NCI-H69 (cell line): ENCODE results near the gene AMPD2.

Source experiments
- DNase-seq: peaks from one replicate; lab custom pipeline; 2025; lab: John Stamatoyannopoulos, UW

The AMPD2 gene

DNA sequence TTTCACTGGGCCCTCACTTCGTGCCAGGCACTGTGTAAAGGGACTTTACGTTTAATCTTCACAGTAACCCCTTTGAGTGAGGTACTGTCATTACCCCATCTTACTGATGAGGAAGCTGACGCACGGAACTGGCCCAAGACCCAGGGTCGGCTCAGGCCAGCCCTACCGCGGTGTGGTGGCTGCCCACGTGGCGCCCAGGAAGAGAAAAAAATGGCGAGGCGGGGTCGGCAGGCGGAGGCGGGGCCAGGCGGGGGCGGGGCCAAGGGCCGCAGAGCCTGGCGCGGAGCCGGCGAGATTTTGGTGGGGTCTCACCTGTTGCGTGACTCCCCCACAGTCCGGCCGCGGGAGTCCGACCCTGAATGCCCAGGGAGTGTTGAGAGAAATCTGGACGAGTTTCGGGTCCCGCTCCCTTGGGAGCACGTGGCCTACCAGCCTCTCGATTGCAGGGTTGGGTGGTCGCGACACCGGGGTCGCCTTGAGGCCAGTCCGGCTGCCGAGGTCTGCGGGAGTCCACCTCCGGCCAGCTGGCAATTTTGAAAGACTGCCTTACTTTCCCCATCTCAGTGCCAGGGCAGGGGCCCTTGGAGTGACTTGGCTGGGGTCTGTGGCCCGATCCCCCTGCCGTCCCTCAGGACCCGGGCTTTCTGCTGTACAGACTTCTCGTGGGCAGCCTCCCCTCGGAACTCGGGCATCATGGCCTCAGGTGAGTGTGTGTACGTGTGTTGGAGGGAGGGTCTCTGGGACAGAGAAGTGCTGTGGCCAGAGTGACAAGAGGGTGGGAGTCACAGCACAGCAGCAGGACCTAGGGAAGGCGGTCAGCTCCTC lies at the start of gene AMPD2, which contains the start of gene GNAT2:
Gene AMPD2 (plus strand): TSS at position 262 of the 825 bp plus-strand sequence. CDS start 1,339 bp downstream, outside the sequence.
Gene GNAT2 (minus strand): TSS at position 41 of the 825 bp plus-strand sequence. CDS start 6,746 bp downstream, outside the sequence.
- DNase-seq = peak; percentile 71

DNA sequence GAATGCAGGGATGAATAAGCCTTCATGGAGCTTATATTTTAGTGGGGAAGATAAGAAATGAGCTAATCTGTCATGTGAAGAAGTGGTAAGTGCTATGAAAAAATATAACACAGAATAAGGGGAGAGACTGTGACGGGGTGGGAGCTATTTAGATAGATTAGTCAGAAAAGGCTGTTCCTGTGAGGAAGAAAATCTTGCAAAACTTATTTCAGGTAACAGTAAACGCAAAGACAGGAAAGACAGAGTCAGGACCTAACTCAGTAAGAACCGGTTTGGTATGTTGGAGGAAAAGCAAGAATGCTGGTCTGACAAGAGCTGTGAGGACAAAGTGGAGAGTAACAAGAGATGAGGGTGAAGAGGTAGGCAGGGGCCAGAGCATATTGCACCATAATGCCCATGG lies 49.2 kb upstream of the AMPD2 start:
- no peak for DNase-seq

DNA sequence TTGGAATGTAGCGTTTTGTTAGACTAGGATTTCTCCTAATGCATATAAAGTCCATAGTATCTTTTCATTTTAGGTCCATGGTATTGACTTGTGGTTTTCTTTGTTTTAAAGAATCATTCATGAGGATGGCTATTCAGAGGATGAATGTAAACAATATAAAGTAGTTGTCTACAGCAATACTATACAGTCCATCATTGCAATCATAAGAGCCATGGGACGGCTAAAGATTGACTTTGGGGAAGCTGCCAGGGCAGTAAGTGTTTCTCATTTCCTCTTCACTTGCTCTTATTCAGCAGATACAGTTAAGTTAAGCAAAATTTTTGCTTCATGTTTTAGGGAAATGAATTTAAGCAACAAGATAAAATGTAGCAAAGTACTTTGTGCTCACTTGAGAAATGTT lies 45.9 kb upstream of the AMPD2 start:
- DNase-seq = no peak

DNA sequence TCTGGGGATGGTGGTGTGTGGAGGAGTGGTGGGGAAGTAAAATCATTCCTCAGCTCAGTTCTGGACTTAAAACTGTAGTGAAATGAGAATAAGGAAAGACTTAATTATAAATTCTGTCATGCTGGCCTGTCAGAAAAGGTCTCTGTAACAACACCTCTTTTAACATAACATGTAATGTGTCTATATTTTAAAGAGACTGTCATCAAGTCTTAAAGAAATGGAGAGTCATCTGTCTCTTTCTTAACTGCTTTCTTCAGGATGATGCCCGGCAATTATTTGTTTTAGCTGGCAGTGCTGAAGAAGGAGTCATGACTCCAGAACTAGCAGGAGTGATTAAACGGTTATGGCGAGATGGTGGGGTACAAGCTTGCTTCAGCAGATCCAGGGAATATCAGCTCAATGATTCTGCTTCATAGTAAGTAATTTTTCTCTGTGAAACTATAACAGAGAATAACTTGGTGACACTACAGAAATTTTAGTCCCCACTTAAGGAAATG lies 40.6 kb upstream of the AMPD2 start:
- no peak for DNase-seq

DNA sequence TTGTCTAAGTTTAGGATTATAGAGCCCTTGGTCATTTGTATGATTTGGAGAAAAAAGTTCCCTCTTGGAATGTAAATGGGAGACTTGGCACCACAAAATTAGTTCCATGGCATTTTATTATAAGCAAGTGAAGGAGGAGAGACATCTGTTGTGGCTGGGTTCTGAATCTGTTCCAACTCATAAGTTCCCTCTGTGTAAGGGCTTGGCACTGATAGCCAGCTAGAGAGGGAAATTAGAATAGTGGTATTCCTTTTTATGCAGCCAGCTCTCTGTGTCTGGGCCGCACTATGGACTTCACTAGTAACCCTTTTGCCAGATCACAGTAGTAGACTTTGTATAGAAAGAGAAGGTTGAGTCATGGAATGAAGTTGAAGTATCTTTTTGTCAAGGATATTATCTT lies 40.1 kb upstream of the AMPD2 start:
- no peak for DNase-seq

DNA sequence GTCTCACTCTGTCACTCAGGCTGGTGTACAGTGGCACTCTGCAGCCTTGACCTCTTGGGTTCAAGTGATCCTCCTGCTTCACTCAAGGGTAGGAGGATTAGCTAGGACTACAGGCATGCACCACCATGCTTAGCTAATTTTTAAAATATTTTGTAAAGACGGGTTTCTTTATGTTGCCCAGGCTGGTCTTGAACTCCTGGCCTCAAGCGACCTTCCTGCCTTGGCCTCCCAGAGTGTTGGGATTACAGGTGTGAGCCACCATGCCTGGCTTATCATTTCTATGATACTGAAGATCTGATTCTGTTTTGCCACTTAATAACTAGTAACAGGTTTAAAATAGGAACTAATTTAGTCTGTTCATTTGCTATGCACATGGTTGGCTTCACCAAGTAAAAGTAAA lies 37.6 kb upstream of the AMPD2 start:
- DNase-seq = no peak

DNA sequence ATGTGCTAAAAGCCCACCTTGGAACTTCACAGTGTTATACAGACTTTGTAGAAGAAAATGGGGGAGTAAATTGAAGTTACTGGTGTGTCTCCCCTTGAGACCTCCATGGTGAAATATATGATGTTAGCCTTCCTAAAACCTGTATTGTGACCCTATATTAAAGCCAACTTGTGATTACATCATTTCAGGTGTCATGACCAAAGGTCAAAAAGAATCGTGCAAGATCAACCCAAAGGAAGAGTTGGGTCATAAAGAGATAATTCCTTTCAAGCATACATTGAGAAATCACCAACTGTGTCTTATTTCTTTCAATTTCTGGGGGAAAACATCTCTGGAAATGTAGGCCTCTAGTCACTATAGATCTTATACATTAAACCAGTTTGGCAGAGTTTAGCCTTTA lies 34.9 kb upstream of the AMPD2 start:
- DNase-seq = no peak

DNA sequence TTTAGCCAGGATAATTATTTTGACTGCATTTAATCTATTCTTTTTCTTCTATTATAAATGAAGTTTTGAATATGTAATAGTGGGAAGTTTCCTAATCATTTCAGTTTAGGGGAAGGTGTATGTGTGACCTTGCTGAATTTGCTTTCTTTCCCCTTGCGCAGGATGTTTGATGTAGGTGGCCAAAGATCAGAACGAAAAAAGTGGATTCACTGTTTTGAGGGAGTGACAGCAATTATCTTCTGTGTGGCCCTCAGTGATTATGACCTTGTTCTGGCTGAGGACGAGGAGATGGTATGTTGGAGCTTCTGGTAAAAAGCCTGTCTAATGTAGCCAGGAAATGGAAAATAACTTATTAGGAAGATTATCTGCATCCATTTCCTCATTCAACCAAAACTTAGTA lies 33.6 kb upstream of the AMPD2 start:
- DNase-seq = no peak

DNA sequence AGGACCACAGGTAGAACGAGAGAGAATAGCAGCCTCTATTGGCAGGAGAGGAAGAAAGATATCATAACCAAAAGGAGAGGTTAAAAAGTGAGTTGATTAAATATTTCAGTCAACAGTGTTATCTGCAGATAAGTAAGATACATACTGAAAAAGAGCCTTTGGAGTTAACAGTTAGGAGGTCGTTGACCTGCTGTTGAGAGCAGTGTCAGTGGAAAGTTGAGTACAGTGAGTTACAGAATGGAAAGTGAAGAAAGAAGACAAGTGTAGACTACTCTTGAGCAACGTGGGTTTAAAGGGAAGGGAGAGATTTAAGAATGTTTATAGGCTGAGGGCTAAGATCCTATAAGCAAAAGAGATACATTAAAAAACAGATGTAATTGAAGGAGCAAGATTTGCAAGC lies 30.5 kb upstream of the AMPD2 start:
- DNase-seq = no peak

DNA sequence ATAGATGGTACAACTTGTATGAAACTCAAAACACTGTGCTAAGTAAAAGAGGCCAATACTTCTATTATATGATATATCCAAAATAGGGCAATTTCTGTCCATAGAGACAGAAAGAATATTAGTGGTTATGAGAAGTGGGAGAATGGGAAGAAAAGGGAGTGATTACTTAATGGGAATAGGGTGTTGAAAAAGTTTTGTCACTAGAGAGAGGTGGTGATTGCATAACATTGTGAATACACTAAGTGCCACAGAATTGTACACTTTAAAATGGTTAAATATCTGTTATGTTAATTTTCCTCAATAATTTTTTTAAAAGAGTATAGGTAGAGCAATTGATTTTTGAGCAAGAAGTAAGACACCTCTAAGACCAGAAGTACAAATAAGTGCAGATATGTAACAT lies 30.0 kb upstream of the AMPD2 start:
- DNase-seq = no peak

DNA sequence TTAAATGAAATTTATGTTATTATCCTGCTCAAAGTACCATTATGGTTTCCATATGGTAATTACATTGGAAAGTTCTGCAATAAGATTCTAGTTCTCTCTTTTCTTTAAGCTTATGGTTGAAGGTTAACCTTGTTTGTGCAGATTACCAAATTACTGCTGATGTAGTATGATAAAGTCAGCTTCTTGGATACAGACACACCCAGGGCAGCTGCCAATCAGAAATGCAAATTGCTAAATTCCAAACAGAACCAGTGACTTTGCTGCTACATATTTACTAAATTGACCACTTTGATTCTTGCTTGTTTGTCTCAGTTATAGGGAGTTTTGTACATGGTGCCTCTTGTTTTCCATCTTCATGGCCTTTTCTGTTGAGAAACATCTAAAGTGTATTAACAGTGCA lies 26.7 kb upstream of the AMPD2 start:
- no peak for DNase-seq

DNA sequence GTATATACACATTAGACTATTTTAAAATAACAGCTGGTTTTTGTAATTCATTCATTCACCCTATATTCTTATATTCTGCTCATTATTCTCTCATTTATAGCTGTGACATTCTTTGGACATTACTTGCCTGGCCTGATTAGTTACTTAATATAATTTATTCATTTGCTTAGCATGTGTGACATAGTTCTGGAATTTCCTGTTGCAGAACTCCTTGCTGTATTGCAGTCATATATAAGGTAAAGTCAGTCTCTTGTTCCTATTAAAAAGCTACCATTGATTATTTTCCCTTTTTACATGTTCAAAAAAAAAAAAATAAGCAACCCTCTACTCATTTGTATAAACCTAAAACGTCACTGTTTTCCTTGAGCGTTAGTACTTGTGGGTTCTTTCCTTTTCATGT lies 24.1 kb upstream of the AMPD2 start:
- DNase-seq = no peak

DNA sequence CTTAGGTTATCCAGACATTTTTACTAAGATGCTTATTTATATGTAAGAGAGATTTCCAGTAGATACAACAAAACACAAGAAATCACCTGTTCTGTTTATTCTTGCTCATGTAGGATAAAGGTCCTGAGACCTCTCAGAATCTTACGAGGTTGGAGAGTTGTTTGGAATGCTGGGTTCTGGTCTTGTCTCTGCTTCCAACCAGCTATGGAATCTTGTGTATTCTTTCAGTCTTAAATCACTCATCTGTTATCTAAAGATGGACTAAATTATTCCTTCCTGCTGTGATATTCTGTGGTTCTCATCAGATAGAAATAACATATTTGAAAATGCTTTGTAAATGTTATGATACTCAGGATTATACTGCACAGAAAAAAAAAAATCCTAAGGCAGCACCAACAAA lies 21.5 kb upstream of the AMPD2 start:
- no peak for DNase-seq

DNA sequence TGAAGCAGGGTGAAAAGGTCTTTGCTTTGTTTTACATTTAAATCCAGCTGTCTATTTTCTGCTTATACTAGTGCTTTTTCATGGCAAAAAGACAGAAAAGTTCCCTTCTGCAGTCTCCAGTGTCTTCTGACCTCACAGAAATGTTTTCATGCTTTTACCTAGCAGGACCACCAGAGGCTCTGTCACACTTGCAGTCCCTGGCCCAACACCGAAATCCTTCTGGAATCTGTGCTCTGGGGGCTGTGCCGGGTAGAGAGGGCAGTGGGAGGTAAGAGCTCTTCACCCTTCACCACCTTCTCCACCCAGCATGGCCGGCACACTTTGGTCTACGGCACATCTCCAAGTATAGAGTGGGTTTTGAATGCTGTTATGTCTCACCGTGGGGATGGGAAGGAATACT lies 21.0 kb upstream of the AMPD2 start:
- DNase-seq = no peak

DNA sequence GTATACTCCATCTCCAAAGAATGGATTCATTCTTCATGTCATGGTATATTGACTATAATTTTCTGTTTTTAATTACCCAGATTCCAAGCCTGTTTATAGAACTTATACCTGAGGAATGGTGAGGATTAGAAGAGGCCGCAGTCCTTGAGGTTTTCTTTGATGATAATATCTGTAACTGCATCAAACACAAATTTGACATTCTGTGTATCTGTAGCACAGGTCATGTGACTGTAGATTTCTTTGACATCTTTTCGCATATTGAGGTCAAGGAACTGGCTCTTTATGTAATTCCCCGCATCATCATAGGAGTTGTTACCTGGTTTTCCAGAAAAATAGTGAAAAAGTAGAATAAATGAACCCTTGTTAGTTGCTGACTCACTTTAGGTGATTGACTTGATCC lies 16.4 kb upstream of the AMPD2 start:
- DNase-seq = no peak

DNA sequence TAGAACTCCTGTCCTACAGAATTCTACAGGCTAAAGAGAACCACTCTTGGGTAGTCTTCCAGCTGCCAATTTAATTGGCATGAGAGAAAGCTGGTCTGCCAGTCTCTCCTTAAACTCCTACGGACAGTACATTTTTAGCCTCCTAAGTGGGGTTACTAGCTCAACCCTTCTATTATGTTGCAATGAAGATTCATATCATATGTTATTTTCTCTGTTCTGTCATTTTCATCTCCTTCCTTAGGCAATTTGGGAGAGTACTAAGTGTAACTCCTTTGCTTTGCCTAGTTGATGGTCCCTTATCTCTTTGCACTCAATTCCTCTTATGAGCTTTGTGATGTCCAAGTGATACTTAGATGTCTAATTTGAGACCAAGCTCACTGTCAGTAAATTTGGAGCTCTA lies 14.3 kb upstream of the AMPD2 start:
- no peak for DNase-seq

DNA sequence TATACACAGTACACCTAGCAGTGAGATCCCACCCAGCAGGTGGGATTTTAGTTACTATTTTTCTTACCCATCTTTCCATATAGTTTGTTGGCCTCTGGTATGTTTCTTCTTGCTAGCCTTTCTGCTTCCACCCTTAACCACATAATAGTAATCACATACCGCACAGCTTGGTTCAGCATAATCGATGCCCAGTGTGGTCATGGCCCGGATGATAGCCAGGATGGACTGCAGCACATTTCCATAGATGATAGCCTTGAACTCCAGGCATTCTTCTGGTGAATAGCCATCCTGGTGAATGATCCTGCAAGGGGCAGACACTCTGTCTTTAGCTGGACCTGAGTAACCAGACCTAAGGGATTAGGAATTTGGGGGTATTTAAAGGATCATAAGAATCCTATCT lies 9.8 kb upstream of the AMPD2 start:
- DNase-seq = no peak

DNA sequence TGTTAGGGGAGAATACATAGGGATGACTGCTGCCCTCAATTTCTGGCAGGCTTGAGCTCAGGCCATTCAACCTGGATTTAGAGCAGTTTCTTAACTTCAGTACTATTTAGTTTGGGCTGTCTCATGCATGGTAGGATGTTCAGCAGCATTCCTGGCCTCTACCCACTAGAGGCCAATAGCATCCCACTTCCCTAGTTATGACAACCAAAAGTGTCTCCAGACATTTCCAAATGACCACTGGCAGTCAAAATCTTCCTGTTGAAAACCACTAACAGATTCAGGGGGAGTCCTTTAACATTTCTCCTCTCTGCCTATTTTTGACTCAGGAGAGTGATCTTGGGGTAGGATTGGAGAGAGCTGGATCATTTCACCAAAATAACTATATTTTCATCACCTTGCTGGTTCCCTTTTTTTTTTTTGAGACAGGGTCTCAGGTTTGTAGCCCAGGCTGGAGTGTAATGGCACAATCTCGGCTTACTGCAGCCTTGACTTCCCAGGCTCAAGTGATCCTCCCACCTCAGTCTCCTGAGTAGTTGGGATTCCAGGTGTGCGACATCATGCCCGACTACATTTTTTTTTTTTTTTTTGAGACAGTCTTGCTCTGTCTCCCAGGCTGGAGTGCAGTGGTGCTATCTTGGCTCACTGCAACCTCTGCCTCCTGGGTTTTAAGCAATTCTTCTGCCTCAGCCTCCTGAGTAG lies 8.9 kb upstream of the AMPD2 start:
- DNase-seq = no peak

DNA sequence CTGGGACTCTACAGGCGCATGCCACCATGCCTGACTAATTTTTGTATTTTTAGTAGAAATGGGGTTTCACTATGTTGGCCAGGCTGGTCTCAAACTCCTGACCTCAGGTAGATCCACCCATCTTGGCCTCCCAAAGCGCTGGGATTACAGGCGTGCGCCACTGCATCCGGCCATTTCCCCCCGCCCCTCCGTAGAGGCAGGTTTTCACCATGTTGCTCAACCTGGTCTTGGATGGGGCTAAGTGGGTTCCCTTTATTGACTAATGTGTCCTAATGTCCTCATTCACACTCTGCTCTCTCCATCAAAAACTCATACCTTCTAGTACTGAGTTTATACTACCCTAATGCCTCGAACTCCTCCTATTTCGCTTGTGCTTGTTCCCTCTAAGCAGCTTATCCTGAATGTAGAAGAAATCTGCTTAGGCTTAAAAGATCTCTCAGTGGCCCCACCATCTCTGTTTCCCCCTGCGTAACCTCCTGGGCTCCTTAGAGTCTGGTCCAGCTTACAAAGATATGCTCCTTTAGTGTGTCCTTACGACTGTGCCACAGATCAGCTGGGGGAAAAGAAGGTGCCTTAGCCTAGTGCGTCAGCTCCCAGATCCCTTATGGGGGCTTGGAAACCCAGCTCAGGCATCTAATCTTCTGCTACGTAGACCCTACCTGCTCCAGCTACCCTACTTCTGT lies 8.2 kb upstream of the AMPD2 start:
- DNase-seq = no peak

DNA sequence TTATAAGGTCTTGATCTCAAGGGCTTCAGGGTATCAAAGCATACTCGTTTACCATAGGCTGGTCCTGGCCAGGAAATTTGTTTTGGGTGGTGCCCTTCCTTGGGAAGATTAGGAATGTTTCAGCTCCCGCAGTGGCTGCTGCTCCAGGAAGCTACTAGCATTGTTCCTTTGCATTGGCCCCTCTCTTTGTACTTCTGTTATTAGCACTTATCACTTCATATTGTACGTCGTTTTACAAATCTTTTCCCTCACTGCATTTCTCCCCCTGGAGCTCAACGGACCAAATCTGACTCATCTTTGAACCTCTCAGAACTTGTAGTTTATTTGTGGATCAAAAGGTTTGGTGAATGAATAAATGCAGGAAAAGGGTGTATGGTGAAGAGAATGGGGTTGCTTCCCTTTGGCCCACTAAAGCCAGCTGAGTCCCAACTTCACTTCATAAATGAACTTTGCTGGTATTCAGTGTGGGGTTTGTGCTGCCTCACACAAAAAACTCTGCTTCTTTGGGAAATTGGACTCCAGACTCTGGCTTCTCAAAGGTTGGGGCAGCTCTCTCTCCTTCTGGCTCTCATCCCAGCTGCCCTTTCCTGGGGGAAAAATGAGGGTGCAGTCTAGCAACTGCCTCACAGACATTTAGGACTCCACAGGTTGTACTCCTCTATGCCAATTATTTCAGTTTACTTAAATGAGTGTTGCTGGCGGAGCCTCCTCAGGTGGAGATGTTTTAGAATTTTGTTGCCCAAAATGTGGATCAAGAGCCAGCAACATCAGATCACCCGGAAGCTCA lies 6.1 kb upstream of the AMPD2 start:
- no peak for DNase-seq

DNA sequence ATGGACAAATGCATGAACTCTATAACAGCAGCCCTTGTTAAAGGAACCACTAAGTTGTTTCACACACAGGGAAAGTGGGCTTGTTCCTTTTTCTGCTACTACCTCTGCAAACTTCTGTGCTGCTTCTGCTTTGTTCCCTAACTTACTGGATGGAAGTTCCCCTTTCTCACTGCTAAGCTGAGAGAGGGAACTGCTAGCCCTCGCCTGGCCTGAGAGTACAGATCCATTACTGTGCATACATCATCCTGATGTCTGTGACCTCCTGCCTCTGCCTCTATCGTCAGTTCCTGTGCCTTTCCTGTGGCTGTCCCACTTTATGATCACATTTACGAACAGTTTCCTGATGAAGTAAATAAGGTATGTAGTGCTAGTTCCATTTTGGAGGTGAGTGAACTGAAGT lies 3.8 kb upstream of the AMPD2 start:
- no peak for DNase-seq

DNA sequence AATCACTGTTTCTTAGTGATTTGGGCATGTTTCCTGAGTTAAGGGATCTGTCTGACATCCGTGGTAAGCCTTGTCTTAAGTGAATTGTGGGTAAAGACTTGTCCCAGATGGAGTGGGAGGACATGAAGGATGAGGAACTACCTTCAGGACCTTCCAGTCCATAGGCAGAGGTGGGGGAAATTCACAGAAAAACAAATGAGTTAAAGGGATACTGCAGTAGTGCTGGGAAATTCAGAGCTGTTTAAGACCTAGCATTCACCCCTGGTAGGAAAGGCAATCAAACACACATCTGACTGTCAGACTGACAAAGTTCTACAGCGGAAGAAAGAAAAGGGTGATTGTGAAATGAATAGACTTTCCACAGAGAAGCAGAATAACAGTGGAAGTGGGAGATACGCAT lies 3.2 kb upstream of the AMPD2 start:
- no peak for DNase-seq
